GM21515 (cell line): ENCODE measurements around the gene BICDL1.

Experiments used
- ATAC-seq: cut with Tn5 transposase; IDR thresholded peaks from one replicate; pipeline ENCODE4 v1.9.1; 2021; ENCODE audit not compliant: unreplicated experiment

The BICDL1 gene

GRCh38 chr12:120099738-120100137, 110.7 kb downstream of the BICDL1 start:
- no peak for ATAC-seq

- ATAC-seq = no peak
Measured at GRCh38 chr12:120100630-120101029, 111.6 kb downstream of the BICDL1 start.

- no peak for ATAC-seq
Measured at GRCh38 chr12:120101182-120101581, 112.1 kb downstream of the BICDL1 start.

GRCh38 chr12:120101617-120102016, 112.6 kb downstream of the BICDL1 start:
- no peak for ATAC-seq

DNA sequence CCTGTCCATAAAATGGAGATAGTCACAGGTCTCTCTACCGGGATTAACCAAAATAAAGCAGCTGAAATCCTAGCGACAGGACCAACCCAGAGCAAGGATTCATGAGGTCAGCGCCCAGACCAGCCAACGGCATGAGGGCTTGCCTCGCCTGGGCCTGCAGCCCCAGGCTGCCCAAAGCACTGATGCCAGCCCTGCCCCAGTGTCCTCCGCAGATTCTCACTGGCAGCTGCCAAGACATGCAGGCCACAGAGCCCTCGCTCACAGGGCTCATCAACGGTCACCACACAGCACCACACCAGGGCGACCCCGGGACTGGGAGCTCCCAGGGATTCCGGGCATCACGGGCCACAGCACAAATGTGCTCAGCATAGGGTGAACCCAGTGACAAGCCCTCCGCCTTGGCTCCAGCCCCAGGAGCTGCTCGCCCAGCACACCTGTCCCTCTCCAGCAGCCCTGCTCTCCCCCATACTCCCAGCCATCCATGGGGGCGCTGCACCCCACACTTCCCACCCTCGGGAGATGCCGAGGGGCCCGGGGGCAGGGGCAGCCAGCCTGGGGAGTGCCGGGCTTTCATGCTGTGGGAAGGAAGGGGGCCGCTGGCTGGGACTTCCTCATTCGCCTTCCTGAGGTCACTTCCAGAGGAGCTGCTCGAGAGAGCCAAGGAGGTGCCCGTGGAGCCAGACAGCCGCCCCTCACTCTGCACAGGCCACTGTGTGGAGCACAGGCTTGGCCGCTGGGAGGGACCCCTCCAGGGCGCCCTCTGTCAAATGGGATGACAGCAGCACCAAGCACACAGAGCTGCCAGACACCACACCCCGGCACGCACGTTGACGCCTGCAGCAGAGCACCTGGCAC, 113.4 kb downstream of the BICDL1 start:
- ATAC-seq = no peak

DNA sequence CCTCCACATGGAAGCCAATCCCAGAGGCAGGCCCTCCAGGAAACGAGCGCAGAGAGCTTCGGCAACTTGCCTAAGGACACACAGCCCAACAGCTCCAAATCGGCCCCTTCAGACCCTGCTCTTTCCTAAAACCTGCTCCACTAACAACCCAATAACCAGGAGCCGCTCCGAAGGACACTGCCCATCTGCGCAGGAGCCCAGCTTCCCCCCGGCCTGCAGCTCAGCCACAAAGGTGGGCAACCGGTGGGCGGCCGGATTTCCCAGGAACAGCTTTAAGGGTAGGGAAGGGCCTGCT, 114.0 kb downstream of the BICDL1 start:
- no peak for ATAC-seq

DNA sequence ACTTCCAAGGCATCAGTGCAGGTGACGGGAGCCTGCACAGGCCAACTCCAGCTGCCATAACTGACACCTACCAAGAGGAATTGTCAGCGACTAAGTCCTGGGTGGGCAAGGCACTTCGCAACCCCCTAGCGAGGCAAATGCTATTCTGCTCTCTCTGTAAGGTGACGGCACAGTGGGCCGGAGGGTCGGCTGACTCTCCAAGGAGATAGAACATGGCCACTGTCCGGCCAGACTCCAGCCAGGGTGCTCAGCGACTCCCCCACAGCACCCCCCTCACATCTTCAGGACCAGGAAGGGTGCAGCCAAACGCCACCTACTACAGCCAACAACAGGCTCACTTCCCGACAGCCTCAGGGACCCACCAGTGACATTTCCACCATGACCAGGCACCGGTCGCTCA, 114.3 kb downstream of the BICDL1 start:
- ATAC-seq = no peak

- ATAC-seq = no peak
Measured at GRCh38 chr12:120106151-120106550, 117.1 kb downstream of the BICDL1 start.

- no peak for ATAC-seq
Measured at GRCh38 chr12:120109570-120110267, 120.7 kb downstream of the BICDL1 start.

- peak; percentile 61 for ATAC-seq
Measured at GRCh38 chr12:120110550-120111501, 121.8 kb downstream of the BICDL1 start.

GRCh38 chr12:120115066-120115465, 126.0 kb downstream of the BICDL1 start:
- no peak for ATAC-seq

- ATAC-seq = no peak
Measured at GRCh38 chr12:120115692-120116440, 126.8 kb downstream of the BICDL1 start.

DNA sequence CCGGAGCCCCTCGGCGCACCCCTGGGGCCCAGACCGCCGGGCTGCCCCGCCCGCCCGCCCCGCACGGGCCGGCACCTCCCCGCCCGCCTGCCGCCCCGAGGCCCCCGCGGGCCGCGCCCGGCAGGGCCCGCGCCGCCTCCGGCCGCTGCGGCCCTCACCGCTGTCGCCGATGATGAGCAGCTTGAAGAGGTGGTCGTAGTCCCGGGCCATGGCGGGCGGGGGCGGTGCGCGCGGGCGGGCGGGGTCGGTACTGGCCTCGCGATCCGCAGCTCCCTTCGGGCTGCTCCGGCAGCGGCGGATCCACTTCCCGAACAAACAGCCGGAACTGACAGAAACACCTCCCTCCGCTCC, 127.4 kb downstream of the BICDL1 start, which contains the start of gene RAB35:
RAB35 (minus strand) TSS at position 313 of the 351 bp plus-strand sequence; CDS start at position 210, 103 bp downstream.
- no peak for ATAC-seq

GRCh38 chr12:120116792-120117651, 128.0 kb downstream of the BICDL1 start:
- ATAC-seq = peak; percentile 42

- ATAC-seq = no peak
Measured at GRCh38 chr12:120117961-120118320, 128.9 kb downstream of the BICDL1 start.

GRCh38 chr12:120118321-120119061, 129.5 kb downstream of the BICDL1 start:
- no peak for ATAC-seq

DNA sequence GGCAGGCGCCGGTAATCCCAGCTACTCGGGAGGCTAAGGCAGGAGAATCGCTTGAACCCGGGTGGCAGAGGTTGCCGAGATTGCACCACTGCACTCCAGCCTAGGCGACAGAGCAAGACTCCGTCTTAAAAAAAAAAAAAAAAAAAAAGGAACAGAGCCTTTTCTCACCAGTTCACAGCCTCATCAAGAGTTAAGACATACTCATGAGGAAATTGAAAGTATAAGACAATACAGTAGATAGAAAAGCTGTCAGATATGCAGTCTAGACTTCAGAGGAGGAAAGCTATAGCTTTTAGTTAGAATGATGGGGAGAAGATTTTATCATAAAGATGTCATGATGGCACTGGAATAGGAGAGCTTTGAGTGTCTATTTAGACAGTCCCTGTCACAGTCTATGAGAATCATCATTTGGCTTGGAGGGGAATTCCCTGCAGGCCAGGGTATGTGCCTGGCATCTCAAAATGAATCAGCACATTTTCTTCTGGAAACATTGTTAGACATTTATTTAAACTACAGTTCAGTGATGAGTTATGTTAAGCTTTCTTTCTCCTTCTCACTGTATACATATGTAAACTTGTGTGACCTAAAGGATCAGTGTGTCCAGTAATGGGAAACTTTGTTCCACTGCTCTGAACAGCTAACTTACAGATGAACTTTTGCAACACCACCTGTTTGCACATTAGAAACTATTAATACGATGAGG, 130.4 kb downstream of the BICDL1 start:
- no peak for ATAC-seq

DNA sequence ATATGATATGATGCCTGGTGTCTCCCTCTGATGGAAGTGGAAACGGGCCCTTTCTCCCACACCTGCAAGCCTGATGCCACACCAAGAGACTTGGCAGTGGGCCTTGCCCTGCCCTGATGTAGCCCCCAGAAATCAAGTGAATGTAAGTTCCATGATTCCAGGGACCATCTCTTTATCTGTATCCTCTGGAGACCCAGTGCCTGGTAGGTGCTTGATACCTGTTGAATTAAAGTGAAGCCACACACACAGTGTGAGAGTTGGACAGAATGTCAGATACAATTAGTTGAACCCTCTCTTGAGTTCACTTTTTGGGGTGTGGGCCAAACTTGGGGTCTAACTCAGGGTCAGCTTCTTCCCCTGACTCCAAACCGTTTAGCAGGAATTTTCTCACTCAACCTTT, 132.3 kb downstream of the BICDL1 start:
- no peak for ATAC-seq
